ENCODE results near the gene ZNF286A.
"Not testable (repeated sequence)": the region's sequence is repeated elsewhere in the genome, so short reads cannot be mapped to it uniquely, and the experiment has no call there.

ZNF286A gene

GRCh38 chr17:15704239-15704638, 4.7 kb downstream of the ZNF286A start:
- not testable (repeated sequence) for DNase-seq

GRCh38 chr17:15704813-15705212, 5.3 kb downstream of the ZNF286A start:
- not testable (repeated sequence) for DNase-seq

- not testable (repeated sequence) for DNase-seq
Measured at GRCh38 chr17:15708879-15709278, 9.3 kb downstream of the ZNF286A start.

GRCh38 chr17:15716601-15717563, 17.3 kb downstream of the ZNF286A start:
- not testable (repeated sequence) for DNase-seq

- DNase-seq = not testable (repeated sequence)
Measured at GRCh38 chr17:15730535-15730934, 31.0 kb downstream of the ZNF286A start.

- DNase-seq = not testable (repeated sequence)
Measured at GRCh38 chr17:15731900-15732299, 32.3 kb downstream of the ZNF286A start, which contains the start of gene TBC1D26. Gene TBC1D26, plus strand, starts transcription at chr17:15732283. Its CDS starts 3,066 bp downstream, at chr17:15735349.

- DNase-seq = not testable (repeated sequence)
Measured at GRCh38 chr17:15733174-15733789, 33.7 kb downstream of the ZNF286A start.

- not testable (repeated sequence) for DNase-seq
Measured at GRCh38 chr17:15736578-15736977, 37.0 kb downstream of the ZNF286A start.

- no peak for DNase-seq
Measured at GRCh38 chr17:15738066-15738465, 38.5 kb downstream of the ZNF286A start.

- DNase-seq = not testable (repeated sequence)
Measured at GRCh38 chr17:15739259-15739658, 39.7 kb downstream of the ZNF286A start.

- not testable (repeated sequence) for DNase-seq
Measured at GRCh38 chr17:15740041-15740440, 40.5 kb downstream of the ZNF286A start.

- DNase-seq = no peak
Measured at GRCh38 chr17:15740570-15741120, 41.1 kb downstream of the ZNF286A start.

GRCh38 chr17:15741624-15742023, 42.1 kb downstream of the ZNF286A start:
- no peak for DNase-seq

- no peak for DNase-seq
Measured at GRCh38 chr17:15742051-15742795, 42.7 kb downstream of the ZNF286A start.

GRCh38 chr17:15742921-15743320, 43.4 kb downstream of the ZNF286A start:
- no peak for DNase-seq

- no peak for DNase-seq
Measured at GRCh38 chr17:15744074-15744676, 44.6 kb downstream of the ZNF286A start.

- no peak for DNase-seq
Measured at GRCh38 chr17:15744885-15745284, 45.3 kb downstream of the ZNF286A start.

- DNase-seq = not testable (repeated sequence)
Measured at GRCh38 chr17:15749403-15749802, 49.9 kb downstream of the ZNF286A start.

GRCh38 chr17:15768865-15769533, 69.4 kb downstream of the ZNF286A start:
- not testable (repeated sequence) for DNase-seq

Data from stimulated activated naive CD4-positive, alpha-beta T cell (primary cell).